Smooth muscle cell (in vitro differentiated cells): ENCODE data around the gene TMEM132C. TPM values are rescaled to one million over a fixed set of nuclear protein-coding genes. Genes with fewer than 3 reads are reported as not detected.

Experiments
- DNase-seq: peaks from one replicate; lab custom pipeline; 2025; ENCODE audit not compliant: unreplicated experiment; lab: John Stamatoyannopoulos, UW
- H2AFZ ChIP-seq: fragments of 200-600 bp; sonication (generic); 2 replicates; pipeline ENCODE4 v1.6.0; 2016; ENCODE audit warnings: antibody characterized with exemption, low read depth, mild to moderate bottlenecking
- H3F3A ChIP-seq: fragments of 200-600 bp; sonication (generic); 2 replicates; pipeline ENCODE4 v1.6.0; 2017; ENCODE audit warnings: antibody characterized with exemption, low read depth
- H3K27ac ChIP-seq: fragments of 200-600 bp; sonication (generic); 2 replicates; pipeline ENCODE4 v1.5.1; 2016; ENCODE audit warnings: low read depth, mild to moderate bottlenecking
- H3K27me3 ChIP-seq: fragments of 200-600 bp; sonication (generic); 2 replicates; pipeline ENCODE4 v1.6.1; 2016; ENCODE audit warnings: low read depth, mild to moderate bottlenecking
- H3K36me3 ChIP-seq: fragments of 200-600 bp; sonication (generic); 2 replicates; pipeline ENCODE4 v1.5.1; 2016; ENCODE audit warnings: low read depth
- H3K4me1 ChIP-seq: fragments of 200-600 bp; sonication (generic); 2 replicates; pipeline ENCODE4 v1.5.1; 2016; ENCODE audit warnings: low read depth
- H3K4me2 ChIP-seq: fragments of 200-600 bp; sonication (generic); 2 replicates; pipeline ENCODE4 v1.6.0; 2016; ENCODE audit warnings: mild to moderate bottlenecking
- H3K4me3 ChIP-seq: fragments of 200-600 bp; sonication (generic); 2 replicates; pipeline ENCODE4 v1.5.1; 2016; ENCODE audit warnings: mild to moderate bottlenecking
- H3K79me2 ChIP-seq: fragments of 200-600 bp; sonication (generic); 2 replicates; pipeline ENCODE4 v1.6.0; 2016; ENCODE audit warnings: low read depth, mild to moderate bottlenecking
- H3K9ac ChIP-seq: fragments of 200-600 bp; sonication (generic); 2 replicates; pipeline ENCODE4 v1.6.0; 2016; ENCODE audit warnings: low read depth
- H3K9me3 ChIP-seq: fragments of 200-600 bp; sonication (generic); replicated peaks from 2 replicates; pipeline ENCODE4 v1.5.1; 2016; ENCODE audit warnings: low read depth
- H4K20me1 ChIP-seq: fragments of 200-600 bp; sonication (generic); 2 replicates; pipeline ENCODE4 v1.6.0; 2016; ENCODE audit warnings: low read depth
- CTCF ChIP-seq: fragments of 200-600 bp; sonication (generic); IDR thresholded peaks from 2 replicates; pipeline ENCODE4 v1.5.1; 2017; ENCODE audit warnings: borderline replicate concordance, mild to moderate bottlenecking, antibody characterized with exemption; ENCODE audit not compliant: insufficient read depth, poor library complexity, severe bottlenecking
- WGBS: methylation state at CpG from one replicate; pipeline ENCODE4 v1.1.7; 2016; ENCODE audit warnings: low lambda C conversion rate; 5-methylcytosine and 5-hydroxymethylcytosine counted together
- polyA plus RNA-seq: library from polyadenylated mRNA; unstranded; fragments of >200 nt; fragmentation: Nextera tagmentation; extraction: Ambion mirVana; gene quantifications from 2 replicates; pipeline ENCODE4 v1.2.1, GENCODE V29; 2016
- total RNA-seq: library from RNA; depleted of rRNA; stranded (reverse); fragments of >200 nt; gene quantifications from 2 replicates; pipeline ENCODE4 v1.2.3, GENCODE V29; 2014

Gene TMEM132C
- total and polyA plus RNA-seq, 2 experiments from 2014 or later, result 0.49 to 0.77 TPM

- Histone ChIP-seq H3K9ac (no peak overlapping the region), H3K9me3 (no peaks in the 10 kb centered on the region), H3K4me2 (no peak overlapping the region), H3K4me1 (no peaks in the 10 kb centered on the region), H2AFZ (no peak overlapping the region), H3K27ac (no peak overlapping the region), H3K4me3 (no peak overlapping the region), H3K79me2 (no peaks in the 10 kb centered on the region), H4K20me1 (no peaks in the 10 kb centered on the region), H3K27me3 (no peaks in the 10 kb centered on the region), H3K36me3 (no peaks in the 10 kb centered on the region), H3F3A (no peaks in the 10 kb centered on the region)
- WGBS, result 79% methylated on average over 6 of the region's 6 CpGs
- no peak for DNase-seq
- no peak for TF ChIP-seq CTCF
Measured at GRCh38 chr12:128708789-128709188, 441.8 kb downstream of the TMEM132C start.

- H3K27me3 ChIP-seq, result no peaks in the 10 kb centered on the region
- TF ChIP-seq CTCF, result no peak
- no peak overlapping the region for H3K4me3 ChIP-seq
- no peaks in the 10 kb centered on the region for H3K79me2 ChIP-seq
- no peak overlapping the region for H3K9ac ChIP-seq
- H3F3A ChIP-seq, result no peaks in the 10 kb centered on the region
- no peak overlapping the region for H3K27ac ChIP-seq
- no peak overlapping the region for H2AFZ ChIP-seq
- H4K20me1 ChIP-seq, result no peaks in the 10 kb centered on the region
- H3K4me1 ChIP-seq, result no peaks in the 10 kb centered on the region
- H3K4me2 ChIP-seq, result no peak overlapping the region
- DNase-seq, result no peak
- 72% methylated on average over 5 of the region's 5 CpGs for WGBS
- H3K36me3 ChIP-seq, result no peaks in the 10 kb centered on the region
- no peaks in the 10 kb centered on the region for H3K9me3 ChIP-seq
Measured at GRCh38 chr12:128709660-128710059, 442.7 kb downstream of the TMEM132C start.

GRCh38 chr12:128711486-128711885, 444.5 kb downstream of the TMEM132C start:
- Histone ChIP-seq H3K4me3 (no peak overlapping the region), H3K27ac (no peak overlapping the region), H3K9ac (no peak overlapping the region), H3F3A (no peaks in the 10 kb centered on the region), H3K4me1 (no peaks in the 10 kb centered on the region), H2AFZ (no peak overlapping the region), H3K79me2 (no peaks in the 10 kb centered on the region), H3K9me3 (no peaks in the 10 kb centered on the region), H3K4me2 (no peak overlapping the region), H3K36me3 (no peaks in the 10 kb centered on the region), H4K20me1 (no peaks in the 10 kb centered on the region), H3K27me3 (no peaks in the 10 kb centered on the region)
- DNase-seq, result no peak
- 86% methylated on average over 9 of the region's 9 CpGs for WGBS
- TF ChIP-seq CTCF, result no peak

GRCh38 chr12:128712622-128713021, 445.7 kb downstream of the TMEM132C start:
- H4K20me1 ChIP-seq, result no peaks in the 10 kb centered on the region
- no peaks in the 10 kb centered on the region for H3K36me3 ChIP-seq
- no peak overlapping the region for H3K4me3 ChIP-seq
- H3K79me2 ChIP-seq, result no peaks in the 10 kb centered on the region
- H3F3A ChIP-seq, result no peaks in the 10 kb centered on the region
- WGBS, result 88% methylated on average over 6 of the region's 6 CpGs
- no peak for TF ChIP-seq CTCF
- H3K4me1 ChIP-seq, result no peaks in the 10 kb centered on the region
- DNase-seq, result no peak
- no peak overlapping the region for H3K9ac ChIP-seq
- H3K27me3 ChIP-seq, result no peaks in the 10 kb centered on the region
- H3K4me2 ChIP-seq, result no peak overlapping the region
- H3K27ac ChIP-seq, result no peak overlapping the region
- no peak overlapping the region for H2AFZ ChIP-seq
- H3K9me3 ChIP-seq, result no peaks in the 10 kb centered on the region
